ENCODE data around the gene ADAM15.

ADAM15 gene

GRCh38 chr1:155057788-155058211 lies 6.7 kb downstream of the ADAM15 start:
- Histone ChIP-seq H3K4me3 (ENCODE audit: extremely low read depth, insufficient read depth, low read length, poor library complexity, severe bottlenecking) (no peak overlapping the region), H3K36me3 (ENCODE audit: control insufficient read depth, insufficient read depth, low read length) (peaks cover 33% of the 10 kb centered on the region), H3K9me3 (ENCODE audit: control insufficient read depth, low read length) (no peaks in the 10 kb centered on the region), H3K27ac (ENCODE audit: low read depth, low read length, severe bottlenecking) (no peak overlapping the region), H3K4me1 (ENCODE audit: control insufficient read depth, insufficient read depth, low read length, poor library complexity, severe bottlenecking) (peaks cover 6% of the 10 kb centered on the region)
- 94% methylated on average over 10 to 13 of the region's 13 CpGs for WGBS, 2 experiments (ENCODE audit: insufficient coverage in 2 of 2)

GRCh38 chr1:155060736-155061135 lies 9.6 kb downstream of the ADAM15 start:
- Histone ChIP-seq H3K27ac (ENCODE audit: low read depth, low read length, severe bottlenecking) (no peak overlapping the region), H3K4me1 (ENCODE audit: control insufficient read depth, insufficient read depth, low read length, poor library complexity, severe bottlenecking) (peaks cover 10% of the 10 kb centered on the region), H3K9me3 (ENCODE audit: control insufficient read depth, low read length) (no peaks in the 10 kb centered on the region), H3K36me3 (ENCODE audit: control insufficient read depth, insufficient read depth, low read length) (peaks cover 29% of the 10 kb centered on the region), H3K4me3 (ENCODE audit: extremely low read depth, insufficient read depth, low read length, poor library complexity, severe bottlenecking) (no peak overlapping the region)
- 90 to 95% methylated on average over 6 to 7 of the region's 8 CpGs for WGBS, 2 experiments (ENCODE audit: insufficient coverage in 2 of 2)

GRCh38 chr1:155061381-155062150 lies 10.4 kb downstream of the ADAM15 start:
- Histone ChIP-seq H3K27ac (ENCODE audit: low read depth, low read length, severe bottlenecking) (no peak overlapping the region), H3K36me3 (ENCODE audit: control insufficient read depth, insufficient read depth, low read length) (peaks cover 28% of the 10 kb centered on the region), H3K4me1 (ENCODE audit: control insufficient read depth, insufficient read depth, low read length, poor library complexity, severe bottlenecking) (peaks cover 14% of the 10 kb centered on the region), H3K4me3 (ENCODE audit: extremely low read depth, insufficient read depth, low read length, poor library complexity, severe bottlenecking) (no peak overlapping the region), H3K9me3 (ENCODE audit: control insufficient read depth, low read length) (no peaks in the 10 kb centered on the region)
- 16 to 37% methylated on average over 12 of the region's 21 CpGs for WGBS, 2 experiments (ENCODE audit: insufficient coverage in 2 of 2)

- H3K4me1 ChIP-seq (ENCODE audit: control insufficient read depth, insufficient read depth, low read length, poor library complexity, severe bottlenecking): peaks cover 14% of the 10 kb centered on the region
- H3K9me3 ChIP-seq (ENCODE audit: control insufficient read depth, low read length): no peaks in the 10 kb centered on the region
- H3K36me3 ChIP-seq (ENCODE audit: control insufficient read depth, insufficient read depth, low read length): peaks cover 32% of the 10 kb centered on the region
- WGBS, 2 experiments (ENCODE audit: insufficient coverage in 2 of 2): 4 to 6% methylated on average over 21 to 24 of the region's 29 CpGs
- H3K27ac ChIP-seq (ENCODE audit: low read depth, low read length, severe bottlenecking): no peak overlapping the region
- H3K4me3 ChIP-seq (ENCODE audit: extremely low read depth, insufficient read depth, low read length, poor library complexity, severe bottlenecking): no peak overlapping the region
Measured at GRCh38 chr1:155062151-155062686, 11.1 kb downstream of the ADAM15 start.

- no peak overlapping the region for H3K27ac ChIP-seq (ENCODE audit: low read depth, low read length, severe bottlenecking)
- 3% methylated on average over 42 to 45 of the region's 46 CpGs for WGBS, 2 experiments (ENCODE audit: insufficient coverage in 2 of 2)
- H3K4me1 ChIP-seq (ENCODE audit: control insufficient read depth, insufficient read depth, low read length, poor library complexity, severe bottlenecking): peaks cover 14% of the 10 kb centered on the region
- H3K9me3 ChIP-seq (ENCODE audit: control insufficient read depth, low read length): no peaks in the 10 kb centered on the region
- H3K4me3 ChIP-seq (ENCODE audit: extremely low read depth, insufficient read depth, low read length, poor library complexity, severe bottlenecking): peak overlapping the region; percentile 95
- peaks cover 31% of the 10 kb centered on the region for H3K36me3 ChIP-seq (ENCODE audit: control insufficient read depth, insufficient read depth, low read length)
Measured at GRCh38 chr1:155062702-155063411, 11.7 kb downstream of the ADAM15 start.

GRCh38 chr1:155063550-155064110 lies 12.5 kb downstream of the ADAM15 start, which contains the start of gene EFNA4:
Gene EFNA4 (plus strand): TSS chr1:155063740. CDS start chr1:155063824, 84 bp downstream.
- Histone ChIP-seq H3K27ac (ENCODE audit: low read depth, low read length, severe bottlenecking) (peak within 1 kb of the TSS; percentile 95), H3K9me3 (ENCODE audit: control insufficient read depth, low read length) (no peaks in the 10 kb centered on the region), H3K4me1 (ENCODE audit: control insufficient read depth, insufficient read depth, low read length, poor library complexity, severe bottlenecking) (peaks cover 18% of the 10 kb centered on the region), H3K4me3 (ENCODE audit: extremely low read depth, insufficient read depth, low read length, poor library complexity, severe bottlenecking) (peak within 1 kb of the TSS; percentile 95), H3K36me3 (ENCODE audit: control insufficient read depth, insufficient read depth, low read length) (peaks cover 31% of the 10 kb centered on the region)
- WGBS, 2 experiments (ENCODE audit: insufficient coverage in 2 of 2): 0% methylated on average over 16 to 20 of the region's 57 CpGs

- H3K36me3 ChIP-seq (ENCODE audit: control insufficient read depth, insufficient read depth, low read length): peaks cover 32% of the 10 kb centered on the region
Measured at GRCh38 chr1:155064111-155064831, 13.2 kb downstream of the ADAM15 start.

GRCh38 chr1:155064832-155065429 lies 13.8 kb downstream of the ADAM15 start:
- 74 to 82% methylated on average over 2 to 4 of the region's 5 CpGs for WGBS, 2 experiments (ENCODE audit: insufficient coverage in 2 of 2)
- H3K9me3 ChIP-seq (ENCODE audit: control insufficient read depth, low read length): no peaks in the 10 kb centered on the region
- H3K4me1 ChIP-seq (ENCODE audit: control insufficient read depth, insufficient read depth, low read length, poor library complexity, severe bottlenecking): peaks cover 30% of the 10 kb centered on the region
- H3K27ac ChIP-seq (ENCODE audit: low read depth, low read length, severe bottlenecking): no peak overlapping the region
- H3K4me3 ChIP-seq (ENCODE audit: extremely low read depth, insufficient read depth, low read length, poor library complexity, severe bottlenecking): peak overlapping the region; percentile 95
- peaks cover 34% of the 10 kb centered on the region for H3K36me3 ChIP-seq (ENCODE audit: control insufficient read depth, insufficient read depth, low read length)

More at GRCh38 chr1:155064111-155064831, 13.2 kb downstream of the ADAM15 start:
- Histone ChIP-seq H3K4me1 (ENCODE audit: control insufficient read depth, insufficient read depth, low read length, poor library complexity, severe bottlenecking) (peaks cover 25% of the 10 kb centered on the region), H3K4me3 (ENCODE audit: extremely low read depth, insufficient read depth, low read length, poor library complexity, severe bottlenecking) (peak overlapping the region; percentile 95), H3K27ac (ENCODE audit: low read depth, low read length, severe bottlenecking) (peak overlapping the region; percentile 95), H3K9me3 (ENCODE audit: control insufficient read depth, low read length) (no peaks in the 10 kb centered on the region)
- WGBS, 2 experiments (ENCODE audit: insufficient coverage in 2 of 2): 0 to 1% methylated on average over 8 to 11 of the region's 14 CpGs

- 89 to 98% methylated on average over 7 to 8 of the region's 8 CpGs for WGBS, 2 experiments (ENCODE audit: insufficient coverage in 2 of 2)
- Histone ChIP-seq H3K9me3 (ENCODE audit: control insufficient read depth, low read length) (no peaks in the 10 kb centered on the region), H3K4me3 (ENCODE audit: extremely low read depth, insufficient read depth, low read length, poor library complexity, severe bottlenecking) (no peak overlapping the region), H3K4me1 (ENCODE audit: control insufficient read depth, insufficient read depth, low read length, poor library complexity, severe bottlenecking) (peaks cover 47% of the 10 kb centered on the region), H3K27ac (ENCODE audit: low read depth, low read length, severe bottlenecking) (no peak overlapping the region), H3K36me3 (ENCODE audit: control insufficient read depth, insufficient read depth, low read length) (peaks cover 34% of the 10 kb centered on the region)
Measured at GRCh38 chr1:155066777-155067176, 15.7 kb downstream of the ADAM15 start.

- no peak overlapping the region for H3K4me3 ChIP-seq (ENCODE audit: extremely low read depth, insufficient read depth, low read length, poor library complexity, severe bottlenecking)
- peaks cover 44% of the 10 kb centered on the region for H3K4me1 ChIP-seq (ENCODE audit: control insufficient read depth, insufficient read depth, low read length, poor library complexity, severe bottlenecking)
- H3K36me3 ChIP-seq (ENCODE audit: control insufficient read depth, insufficient read depth, low read length): peaks cover 34% of the 10 kb centered on the region
- no peaks in the 10 kb centered on the region for H3K9me3 ChIP-seq (ENCODE audit: control insufficient read depth, low read length)
- 80% methylated on average over 1 of the region's 3 CpGs; no CpG with 5 or more reads in 1 of the 2 experiments for WGBS, 2 experiments (ENCODE audit: insufficient coverage in 2 of 2)
- no peak overlapping the region for H3K27ac ChIP-seq (ENCODE audit: low read depth, low read length, severe bottlenecking)
Measured at GRCh38 chr1:155068599-155068998, 17.5 kb downstream of the ADAM15 start.
